Measurements from ENCODE around the gene TBL1XR1.

- TF ChIP-seq CTCF (IDR thresholded peaks at IDR 0.05) = no peak
- TF ChIP-seq POLR2A (IDR thresholded peaks at IDR 0.05) = no peak
Measured at GRCh38 chr3:177041021-177041729, 156.1 kb downstream of the TBL1XR1 start.
